ENCODE data around the gene MRPL36.

DNA sequence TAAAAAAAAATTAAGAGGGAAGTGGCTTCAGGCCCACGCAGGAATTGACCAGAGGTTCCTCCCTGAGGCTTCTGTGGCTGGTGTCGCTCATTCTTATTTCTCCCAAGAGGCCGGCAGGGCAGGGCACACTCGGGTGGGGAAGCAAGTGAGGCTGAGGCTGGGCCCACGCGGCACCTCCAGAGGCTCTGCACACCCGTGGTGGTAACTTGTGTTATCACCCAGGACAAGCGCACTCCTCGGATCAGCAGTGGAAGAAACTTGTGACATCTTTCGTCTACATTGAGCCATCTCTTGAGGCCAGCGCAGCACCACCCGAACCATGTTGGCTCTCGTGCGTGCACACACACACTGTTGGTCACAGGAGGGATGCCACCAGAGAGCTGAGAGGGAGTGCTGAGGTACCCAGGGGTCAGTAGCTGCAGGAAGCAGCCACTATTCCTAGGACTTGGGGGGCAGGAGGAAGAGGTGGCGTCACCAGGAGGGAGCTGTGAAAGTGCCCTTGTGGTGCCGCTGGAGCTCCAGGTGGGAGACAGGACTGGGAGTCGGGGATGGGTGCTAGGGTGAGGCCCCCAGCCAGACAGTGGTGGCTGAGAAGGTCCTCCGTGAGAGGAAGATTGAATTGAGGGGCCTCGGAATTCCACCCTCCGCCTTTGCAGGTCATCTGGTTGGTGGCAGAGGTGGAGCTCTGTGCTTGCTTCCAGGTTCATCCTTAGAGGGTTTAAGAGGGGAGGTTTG, 8.0 kb upstream of the MRPL36 start:
- TF ChIP-seq EP300 (IDR thresholded peaks at IDR 0.05) (no peak), POLR2A (IDR thresholded peaks at IDR 0.05) (no peak)
- TF ChIP-seq, protein P1, sequence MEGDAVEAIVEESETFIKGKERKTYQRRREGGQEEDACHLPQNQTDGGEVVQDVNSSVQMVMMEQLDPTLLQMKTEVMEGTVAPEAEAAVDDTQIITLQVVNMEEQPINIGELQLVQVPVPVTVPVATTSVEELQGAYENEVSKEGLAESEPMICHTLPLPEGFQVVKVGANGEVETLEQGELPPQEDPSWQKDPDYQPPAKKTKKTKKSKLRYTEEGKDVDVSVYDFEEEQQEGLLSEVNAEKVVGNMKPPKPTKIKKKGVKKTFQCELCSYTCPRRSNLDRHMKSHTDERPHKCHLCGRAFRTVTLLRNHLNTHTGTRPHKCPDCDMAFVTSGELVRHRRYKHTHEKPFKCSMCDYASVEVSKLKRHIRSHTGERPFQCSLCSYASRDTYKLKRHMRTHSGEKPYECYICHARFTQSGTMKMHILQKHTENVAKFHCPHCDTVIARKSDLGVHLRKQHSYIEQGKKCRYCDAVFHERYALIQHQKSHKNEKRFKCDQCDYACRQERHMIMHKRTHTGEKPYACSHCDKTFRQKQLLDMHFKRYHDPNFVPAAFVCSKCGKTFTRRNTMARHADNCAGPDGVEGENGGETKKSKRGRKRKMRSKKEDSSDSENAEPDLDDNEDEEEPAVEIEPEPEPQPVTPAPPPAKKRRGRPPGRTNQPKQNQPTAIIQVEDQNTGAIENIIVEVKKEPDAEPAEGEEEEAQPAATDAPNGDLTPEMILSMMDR (IDR thresholded peaks at IDR 0.05): no peak
